ENCODE measurements around the gene SLC17A5. TPM values are rescaled to one million over a fixed set of nuclear protein-coding genes. Genes with fewer than 3 reads are reported as not detected.

SLC17A5 gene
- total RNA-seq, 3 donors from 2014 or later, result 25.8 to 53.0 (median 42.3) TPM

DNA sequence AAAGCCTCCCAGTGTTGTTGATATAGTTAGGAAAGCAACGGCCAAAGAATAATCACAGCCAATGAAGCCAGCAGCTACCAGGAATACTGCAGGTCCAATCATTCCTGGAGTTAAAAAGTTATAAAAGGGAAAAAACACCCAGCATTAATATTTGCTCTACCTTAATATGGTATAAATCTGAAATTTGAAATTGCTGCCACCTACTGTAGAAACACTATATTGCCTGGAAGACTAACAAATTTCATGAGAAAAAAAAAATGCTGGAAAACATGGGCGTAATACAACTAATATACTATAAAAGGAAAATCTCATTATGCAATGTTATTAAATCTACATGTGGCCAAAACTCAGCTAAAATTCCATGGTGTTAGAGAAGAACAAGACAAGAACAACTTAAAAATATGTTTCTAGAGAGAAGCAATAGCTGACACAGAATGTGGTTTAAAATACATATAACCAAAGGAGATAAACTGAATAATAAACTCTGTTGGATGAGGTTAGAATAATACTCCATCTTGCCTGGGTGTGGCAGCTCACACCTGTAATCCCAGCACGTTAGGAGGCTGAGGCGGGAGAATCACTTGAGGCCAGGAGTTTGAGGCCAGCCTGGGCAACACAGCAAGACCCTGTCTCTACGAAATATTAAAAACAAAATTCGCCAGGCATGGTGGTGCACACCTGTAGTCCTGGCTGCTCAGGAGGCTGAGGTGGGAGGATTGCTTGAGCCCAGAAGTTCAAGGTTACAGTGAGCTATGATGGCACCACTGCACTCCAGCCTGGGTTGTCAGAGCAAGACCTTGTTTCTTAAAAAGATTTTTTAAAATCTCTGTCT, 43.1 kb downstream of the SLC17A5 start:
- intact Hi-C loops (cut with DNase I, micrococcal nuclease), result no loop called here
- H3K4me3 ChIP-seq, result no peak overlapping the region
- no peaks in the 10 kb centered on the region for H3K4me1 ChIP-seq (ENCODE audit: low read depth)
- H3K36me3 ChIP-seq (ENCODE audit: low read depth), result no peaks in the 10 kb centered on the region
- no peak for DNase-seq
- peak; percentile 59 for ATAC-seq
- TF ChIP-seq, protein P1, sequence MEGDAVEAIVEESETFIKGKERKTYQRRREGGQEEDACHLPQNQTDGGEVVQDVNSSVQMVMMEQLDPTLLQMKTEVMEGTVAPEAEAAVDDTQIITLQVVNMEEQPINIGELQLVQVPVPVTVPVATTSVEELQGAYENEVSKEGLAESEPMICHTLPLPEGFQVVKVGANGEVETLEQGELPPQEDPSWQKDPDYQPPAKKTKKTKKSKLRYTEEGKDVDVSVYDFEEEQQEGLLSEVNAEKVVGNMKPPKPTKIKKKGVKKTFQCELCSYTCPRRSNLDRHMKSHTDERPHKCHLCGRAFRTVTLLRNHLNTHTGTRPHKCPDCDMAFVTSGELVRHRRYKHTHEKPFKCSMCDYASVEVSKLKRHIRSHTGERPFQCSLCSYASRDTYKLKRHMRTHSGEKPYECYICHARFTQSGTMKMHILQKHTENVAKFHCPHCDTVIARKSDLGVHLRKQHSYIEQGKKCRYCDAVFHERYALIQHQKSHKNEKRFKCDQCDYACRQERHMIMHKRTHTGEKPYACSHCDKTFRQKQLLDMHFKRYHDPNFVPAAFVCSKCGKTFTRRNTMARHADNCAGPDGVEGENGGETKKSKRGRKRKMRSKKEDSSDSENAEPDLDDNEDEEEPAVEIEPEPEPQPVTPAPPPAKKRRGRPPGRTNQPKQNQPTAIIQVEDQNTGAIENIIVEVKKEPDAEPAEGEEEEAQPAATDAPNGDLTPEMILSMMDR (IDR thresholded peaks at IDR 0.05), result peak; percentile 30
- no peaks in the 10 kb centered on the region for H3K9me3 ChIP-seq

DNA sequence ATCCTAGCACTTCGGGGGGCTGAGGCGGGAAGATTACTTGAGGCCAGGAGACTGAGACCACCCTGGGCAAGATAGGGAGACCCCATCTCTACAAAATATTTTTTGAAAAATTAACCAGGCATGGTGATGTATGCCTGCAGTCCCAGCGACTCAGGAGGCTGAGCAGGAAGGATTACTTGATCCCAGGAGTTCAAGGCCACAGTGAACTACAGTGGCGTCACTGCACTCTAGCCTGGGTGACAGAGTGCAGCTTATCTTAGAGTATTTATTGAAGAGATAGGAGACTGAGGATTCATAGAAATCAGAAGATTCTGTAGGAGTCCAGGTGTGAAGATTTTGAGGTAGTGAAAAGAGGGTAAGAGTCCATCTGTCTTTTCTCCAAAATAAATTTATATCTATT, 45.0 kb downstream of the SLC17A5 start:
- ATAC-seq (no peak), DNase-seq (no peak)

GRCh38 chr6:73606428-73606827, 47.4 kb downstream of the SLC17A5 start:
- DNase-seq (no peak), ATAC-seq (no peak)
- no peaks in the 10 kb centered on the region for H3K4me1 ChIP-seq (ENCODE audit: low read depth)
- no peaks in the 10 kb centered on the region for H3K9me3 ChIP-seq
- H3K36me3 ChIP-seq (ENCODE audit: low read depth), result no peaks in the 10 kb centered on the region
- intact Hi-C loops (cut with DNase I, micrococcal nuclease), result loop anchor here in 1 of 2 donors (5.0 kb wide), 1 partner anchor 89 kb away; no protein-coding TSS in a partner anchor
- TF ChIP-seq, protein P1 (IDR thresholded peaks at IDR 0.05), result no peak
- no peak overlapping the region for H3K4me3 ChIP-seq

More for the DNA sequence above, 45.0 kb downstream of the SLC17A5 start:
- no peaks in the 10 kb centered on the region for H3K4me1 ChIP-seq (ENCODE audit: low read depth)
- no peaks in the 10 kb centered on the region for H3K9me3 ChIP-seq
- H3K4me3 ChIP-seq, result no peak overlapping the region
- no peaks in the 10 kb centered on the region for H3K36me3 ChIP-seq (ENCODE audit: low read depth)
- TF ChIP-seq, protein P1 (IDR thresholded peaks at IDR 0.05), result no peak
- intact Hi-C loops (cut with DNase I, micrococcal nuclease), result loop anchor here in 1 of 2 donors (5.0 kb wide), 1 partner anchor 91 kb away; no protein-coding TSS in a partner anchor

DNA sequence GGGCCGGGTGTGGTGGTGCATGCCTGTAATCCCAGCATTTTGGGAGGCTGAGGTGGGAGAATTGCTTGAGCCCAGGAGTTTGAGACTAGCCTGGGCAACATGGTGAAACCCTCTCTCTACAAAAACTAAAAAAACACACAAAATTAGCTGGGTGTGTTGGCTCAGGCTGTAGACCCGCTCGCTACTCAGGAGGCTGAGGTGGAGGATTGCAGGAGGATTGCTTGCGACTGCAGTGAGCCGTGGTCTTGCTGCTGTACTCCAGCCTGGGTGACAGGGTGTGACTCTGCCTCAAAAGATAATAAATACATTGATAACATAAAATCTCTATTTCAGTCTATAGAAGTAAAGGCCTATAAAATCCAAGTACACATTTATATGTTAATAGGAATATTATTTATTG, 49.3 kb downstream of the SLC17A5 start:
- Histone ChIP-seq H3K4me3 (no peak overlapping the region), H3K36me3 (ENCODE audit: low read depth) (no peaks in the 10 kb centered on the region), H3K9me3 (no peaks in the 10 kb centered on the region), H3K4me1 (ENCODE audit: low read depth) (no peaks in the 10 kb centered on the region)
- ATAC-seq, result no peak
- intact Hi-C loops (cut with DNase I, micrococcal nuclease), result no loop called here
- no peak for DNase-seq
- TF ChIP-seq, protein P1 (IDR thresholded peaks at IDR 0.05), result no peak

DNA sequence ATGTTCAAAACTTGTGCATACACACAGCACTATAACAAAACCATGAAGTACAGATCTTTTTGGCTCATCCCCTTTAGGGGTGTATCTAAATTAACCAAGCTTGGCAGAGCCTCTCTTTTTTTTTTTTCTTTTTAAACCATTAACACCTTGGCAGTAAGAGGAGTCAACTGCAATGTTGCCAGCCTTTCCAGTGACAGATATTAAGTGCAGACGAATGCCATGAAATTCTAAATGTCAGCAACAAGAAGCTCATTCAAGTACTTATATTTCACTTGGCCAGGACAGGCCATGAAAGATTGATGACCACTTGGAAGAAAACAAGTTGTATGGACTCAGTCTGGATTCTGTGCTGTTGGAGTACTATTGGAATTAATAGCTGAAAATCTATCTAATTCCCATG, 49.8 kb downstream of the SLC17A5 start:
- Histone ChIP-seq H3K4me1 (ENCODE audit: low read depth) (no peaks in the 10 kb centered on the region), H3K9me3 (no peaks in the 10 kb centered on the region), H3K36me3 (ENCODE audit: low read depth) (no peaks in the 10 kb centered on the region), H3K4me3 (no peak overlapping the region)
- intact Hi-C loops (cut with DNase I, micrococcal nuclease), result no loop called here
- DNase-seq (no peak), ATAC-seq (no peak)
- TF ChIP-seq, protein P1 (IDR thresholded peaks at IDR 0.05), result no peak
